Smooth muscle cell (in vitro differentiated cells): ENCODE measurements around the gene RYR2. TPM values are rescaled to one million over a fixed set of nuclear protein-coding genes. Genes with fewer than 3 reads are reported as not detected.

Source experiments
- DNase-seq: peaks from one replicate; lab custom pipeline; 2025; ENCODE audit not compliant: unreplicated experiment; lab: John Stamatoyannopoulos, UW
- H2AFZ ChIP-seq: fragments of 200-600 bp; sonication (generic); 2 replicates; pipeline ENCODE4 v1.6.0; 2016; ENCODE audit warnings: antibody characterized with exemption, low read depth, mild to moderate bottlenecking
- H3F3A ChIP-seq: fragments of 200-600 bp; sonication (generic); 2 replicates; pipeline ENCODE4 v1.6.0; 2017; ENCODE audit warnings: antibody characterized with exemption, low read depth
- H3K27ac ChIP-seq: fragments of 200-600 bp; sonication (generic); 2 replicates; pipeline ENCODE4 v1.5.1; 2016; ENCODE audit warnings: low read depth, mild to moderate bottlenecking
- H3K27me3 ChIP-seq: fragments of 200-600 bp; sonication (generic); 2 replicates; pipeline ENCODE4 v1.6.1; 2016; ENCODE audit warnings: low read depth, mild to moderate bottlenecking
- H3K36me3 ChIP-seq: fragments of 200-600 bp; sonication (generic); 2 replicates; pipeline ENCODE4 v1.5.1; 2016; ENCODE audit warnings: low read depth
- H3K4me1 ChIP-seq: fragments of 200-600 bp; sonication (generic); 2 replicates; pipeline ENCODE4 v1.5.1; 2016; ENCODE audit warnings: low read depth
- H3K4me2 ChIP-seq: fragments of 200-600 bp; sonication (generic); 2 replicates; pipeline ENCODE4 v1.6.0; 2016; ENCODE audit warnings: mild to moderate bottlenecking
- H3K4me3 ChIP-seq: fragments of 200-600 bp; sonication (generic); 2 replicates; pipeline ENCODE4 v1.5.1; 2016; ENCODE audit warnings: mild to moderate bottlenecking
- H3K79me2 ChIP-seq: fragments of 200-600 bp; sonication (generic); 2 replicates; pipeline ENCODE4 v1.6.0; 2016; ENCODE audit warnings: low read depth, mild to moderate bottlenecking
- H3K9ac ChIP-seq: fragments of 200-600 bp; sonication (generic); 2 replicates; pipeline ENCODE4 v1.6.0; 2016; ENCODE audit warnings: low read depth
- H3K9me3 ChIP-seq: fragments of 200-600 bp; sonication (generic); replicated peaks from 2 replicates; pipeline ENCODE4 v1.5.1; 2016; ENCODE audit warnings: low read depth
- H4K20me1 ChIP-seq: fragments of 200-600 bp; sonication (generic); 2 replicates; pipeline ENCODE4 v1.6.0; 2016; ENCODE audit warnings: low read depth
- WGBS: methylation state at CpG from one replicate; pipeline ENCODE4 v1.1.7; 2016; ENCODE audit warnings: low lambda C conversion rate; 5-methylcytosine and 5-hydroxymethylcytosine counted together
- polyA plus RNA-seq: library from polyadenylated mRNA; unstranded; fragments of >200 nt; fragmentation: Nextera tagmentation; extraction: Ambion mirVana; gene quantifications from 2 replicates; pipeline ENCODE4 v1.2.1, GENCODE V29; 2016
- total RNA-seq: library from RNA; depleted of rRNA; stranded (reverse); fragments of >200 nt; gene quantifications from 2 replicates; pipeline ENCODE4 v1.2.3, GENCODE V29; 2014
- TF ChIP-seq, protein P1 (sequence below): fragments of 200-600 bp; sonication (generic); IDR thresholded peaks from 2 replicates; pipeline ENCODE4 v1.5.1; 2017; ENCODE audit warnings: borderline replicate concordance, mild to moderate bottlenecking, antibody characterized with exemption; ENCODE audit not compliant: insufficient read depth, poor library complexity, severe bottlenecking

The RYR2 gene
- total and polyA plus RNA-seq, 2 experiments from 2014 or later, result 0.09 TPM; not detected in 1

- no peaks in the 10 kb centered on the region for H3K9me3 ChIP-seq
- TF ChIP-seq, protein P1, sequence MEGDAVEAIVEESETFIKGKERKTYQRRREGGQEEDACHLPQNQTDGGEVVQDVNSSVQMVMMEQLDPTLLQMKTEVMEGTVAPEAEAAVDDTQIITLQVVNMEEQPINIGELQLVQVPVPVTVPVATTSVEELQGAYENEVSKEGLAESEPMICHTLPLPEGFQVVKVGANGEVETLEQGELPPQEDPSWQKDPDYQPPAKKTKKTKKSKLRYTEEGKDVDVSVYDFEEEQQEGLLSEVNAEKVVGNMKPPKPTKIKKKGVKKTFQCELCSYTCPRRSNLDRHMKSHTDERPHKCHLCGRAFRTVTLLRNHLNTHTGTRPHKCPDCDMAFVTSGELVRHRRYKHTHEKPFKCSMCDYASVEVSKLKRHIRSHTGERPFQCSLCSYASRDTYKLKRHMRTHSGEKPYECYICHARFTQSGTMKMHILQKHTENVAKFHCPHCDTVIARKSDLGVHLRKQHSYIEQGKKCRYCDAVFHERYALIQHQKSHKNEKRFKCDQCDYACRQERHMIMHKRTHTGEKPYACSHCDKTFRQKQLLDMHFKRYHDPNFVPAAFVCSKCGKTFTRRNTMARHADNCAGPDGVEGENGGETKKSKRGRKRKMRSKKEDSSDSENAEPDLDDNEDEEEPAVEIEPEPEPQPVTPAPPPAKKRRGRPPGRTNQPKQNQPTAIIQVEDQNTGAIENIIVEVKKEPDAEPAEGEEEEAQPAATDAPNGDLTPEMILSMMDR, result no peak
- no peaks in the 10 kb centered on the region for H3K36me3 ChIP-seq
- H3K4me2 ChIP-seq, result no peak overlapping the region
- DNase-seq, result no peak
- no peak overlapping the region for H3K27ac ChIP-seq
- H3K79me2 ChIP-seq, result no peaks in the 10 kb centered on the region
- H4K20me1 ChIP-seq, result no peaks in the 10 kb centered on the region
- no peaks in the 10 kb centered on the region for H3K27me3 ChIP-seq
- no peaks in the 10 kb centered on the region for H3F3A ChIP-seq
- no peaks in the 10 kb centered on the region for H3K4me1 ChIP-seq
- WGBS, result 85% methylated on average over 4 of the region's 4 CpGs
- H3K4me3 ChIP-seq, result no peak overlapping the region
- no peak overlapping the region for H2AFZ ChIP-seq
- H3K9ac ChIP-seq, result no peak overlapping the region
Measured at GRCh38 chr1:237232501-237232900, 190.5 kb downstream of the RYR2 start.

- WGBS, result 79% methylated on average over 3 of the region's 3 CpGs
- TF ChIP-seq, protein P1, result no peak
Measured at GRCh38 chr1:237235091-237235490, 193.1 kb downstream of the RYR2 start.

DNA sequence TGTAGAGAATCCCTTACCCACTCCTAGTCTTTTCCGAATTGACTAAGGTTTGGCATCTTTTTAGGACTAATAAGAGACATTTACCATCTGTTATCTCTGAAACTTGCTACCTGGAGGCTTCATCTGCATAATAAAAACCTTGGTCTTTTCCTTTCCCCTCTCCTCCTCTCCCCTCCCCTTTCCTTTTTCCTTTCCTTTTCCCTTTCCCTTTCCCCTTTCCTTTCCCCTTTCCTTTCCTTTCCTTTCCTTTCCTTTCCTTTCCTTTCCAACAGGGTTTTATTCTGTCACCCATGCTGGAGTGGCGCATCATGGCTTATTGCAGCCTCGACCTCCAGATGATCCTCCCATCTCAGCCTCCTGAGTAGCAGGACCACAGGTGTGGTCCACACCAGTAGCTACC is 195.7 kb downstream of the RYR2 start:
- no peak for DNase-seq
- 89% methylated on average over 3 of the region's 3 CpGs for WGBS
- Histone ChIP-seq H3K4me1 (no peaks in the 10 kb centered on the region), H3K79me2 (no peaks in the 10 kb centered on the region), H3K36me3 (no peaks in the 10 kb centered on the region), H3K4me2 (no peak overlapping the region), H3K27ac (no peak overlapping the region), H2AFZ (no peak overlapping the region), H3K9me3 (no peaks in the 10 kb centered on the region), H3K9ac (no peak overlapping the region), H4K20me1 (no peaks in the 10 kb centered on the region), H3F3A (no peaks in the 10 kb centered on the region), H3K27me3 (no peaks in the 10 kb centered on the region), H3K4me3 (no peak overlapping the region)
- TF ChIP-seq, protein P1, result no peak

More at GRCh38 chr1:237235091-237235490, 193.1 kb downstream of the RYR2 start:
- no peak for DNase-seq
- Histone ChIP-seq H3F3A (no peaks in the 10 kb centered on the region), H3K79me2 (no peaks in the 10 kb centered on the region), H3K4me2 (no peak overlapping the region), H3K36me3 (no peaks in the 10 kb centered on the region), H3K27ac (no peak overlapping the region), H4K20me1 (no peaks in the 10 kb centered on the region), H3K9ac (no peak overlapping the region), H3K4me3 (no peak overlapping the region), H3K27me3 (no peaks in the 10 kb centered on the region), H3K9me3 (no peaks in the 10 kb centered on the region), H2AFZ (no peak overlapping the region), H3K4me1 (no peaks in the 10 kb centered on the region)

- Histone ChIP-seq H2AFZ (no peak overlapping the region), H3K79me2 (no peaks in the 10 kb centered on the region), H3K4me3 (no peak overlapping the region), H4K20me1 (no peaks in the 10 kb centered on the region), H3K36me3 (no peaks in the 10 kb centered on the region), H3K9ac (no peak overlapping the region), H3K9me3 (no peaks in the 10 kb centered on the region), H3F3A (no peaks in the 10 kb centered on the region), H3K4me2 (no peak overlapping the region), H3K4me1 (no peaks in the 10 kb centered on the region), H3K27me3 (no peaks in the 10 kb centered on the region), H3K27ac (no peak overlapping the region)
- TF ChIP-seq, protein P1, result no peak
- 62% methylated on average over 6 of the region's 6 CpGs for WGBS
- DNase-seq, result no peak
Measured at GRCh38 chr1:237239248-237239647, 197.3 kb downstream of the RYR2 start.
